ENCODE results near the gene FAM25G. TPM values are rescaled to one million over a fixed set of nuclear protein-coding genes. Genes with fewer than 3 reads are reported as not detected.
"Not testable (repeated sequence)": the region's sequence is repeated elsewhere in the genome, so short reads cannot be mapped to it uniquely, and the experiment has no call there.

The FAM25G gene
- total and polyA plus RNA-seq, 2 donors: not detected

DNA sequence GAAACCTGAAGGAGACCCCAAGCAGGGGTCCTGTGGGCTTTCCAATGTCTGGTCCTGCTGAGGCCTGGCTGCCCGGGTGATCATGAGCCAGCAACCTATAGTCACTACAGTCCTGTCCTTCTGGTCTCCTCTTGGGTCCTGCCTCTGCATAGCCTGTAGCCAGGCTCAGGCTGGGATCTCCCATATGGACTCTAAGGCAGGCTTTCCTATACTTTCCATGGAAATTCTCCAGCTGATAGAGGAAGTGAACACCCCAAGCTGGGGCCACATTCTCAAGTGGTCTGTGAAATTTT lies 34.0 kb downstream of the FAM25G start:
- H3K4me3 ChIP-seq (ENCODE audit: low read depth, low read length): no peak overlapping the region
- WGBS: 100% methylated on average over 1 of the region's 1 CpG
- H3K36me3 ChIP-seq (ENCODE audit: insufficient read depth): no peaks in the 10 kb centered on the region
- H3K4me1 ChIP-seq (ENCODE audit: insufficient read depth): no peaks in the 10 kb centered on the region
- H3K27ac ChIP-seq (ENCODE audit: low read depth): no peak overlapping the region
- no peak for DNase-seq (ENCODE audit: extremely low spot score)

DNA sequence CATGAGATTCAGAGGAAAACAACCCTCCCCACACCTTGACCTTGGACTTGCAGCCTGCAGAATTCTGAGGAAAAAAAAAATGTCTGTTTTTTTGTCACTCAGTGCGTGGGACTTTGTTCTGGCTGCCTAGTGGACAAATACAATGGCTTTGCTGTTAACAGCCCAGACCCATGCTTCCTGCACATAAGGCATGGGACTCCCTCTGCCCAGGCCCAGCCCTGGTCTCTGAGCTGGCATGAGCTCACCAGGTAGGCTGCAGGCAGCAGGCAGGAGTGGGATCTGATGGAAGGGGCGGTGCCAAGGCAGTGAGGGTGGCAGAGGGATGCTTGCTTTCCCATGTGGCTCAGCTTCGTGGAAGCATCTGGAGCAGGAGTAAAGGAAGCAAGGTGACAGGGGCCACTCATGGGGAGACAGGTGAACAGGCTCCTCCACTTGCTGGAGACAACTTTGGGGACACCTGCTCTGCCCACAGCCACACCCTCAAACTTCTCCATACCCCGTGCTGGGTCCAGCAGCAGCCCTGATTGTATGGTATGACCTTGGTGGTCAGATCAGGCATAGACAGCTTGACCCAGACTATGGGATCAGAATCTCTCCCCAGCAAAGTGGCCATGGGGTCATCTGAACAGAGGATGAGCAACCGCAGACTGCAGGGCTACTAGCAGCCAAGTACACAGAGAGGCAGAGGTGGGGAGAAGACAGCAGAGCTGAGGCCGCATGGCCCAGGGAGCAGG lies 34.5 kb downstream of the FAM25G start:
- no peaks in the 10 kb centered on the region for H3K4me1 ChIP-seq (ENCODE audit: insufficient read depth)
- no peak overlapping the region for H3K27ac ChIP-seq (ENCODE audit: low read depth)
- 88% methylated on average over 6 of the region's 6 CpGs for WGBS
- no peaks in the 10 kb centered on the region for H3K36me3 ChIP-seq (ENCODE audit: insufficient read depth)
- no peak overlapping the region for H3K4me3 ChIP-seq (ENCODE audit: low read depth, low read length)
- no peak for DNase-seq (ENCODE audit: extremely low spot score)

DNA sequence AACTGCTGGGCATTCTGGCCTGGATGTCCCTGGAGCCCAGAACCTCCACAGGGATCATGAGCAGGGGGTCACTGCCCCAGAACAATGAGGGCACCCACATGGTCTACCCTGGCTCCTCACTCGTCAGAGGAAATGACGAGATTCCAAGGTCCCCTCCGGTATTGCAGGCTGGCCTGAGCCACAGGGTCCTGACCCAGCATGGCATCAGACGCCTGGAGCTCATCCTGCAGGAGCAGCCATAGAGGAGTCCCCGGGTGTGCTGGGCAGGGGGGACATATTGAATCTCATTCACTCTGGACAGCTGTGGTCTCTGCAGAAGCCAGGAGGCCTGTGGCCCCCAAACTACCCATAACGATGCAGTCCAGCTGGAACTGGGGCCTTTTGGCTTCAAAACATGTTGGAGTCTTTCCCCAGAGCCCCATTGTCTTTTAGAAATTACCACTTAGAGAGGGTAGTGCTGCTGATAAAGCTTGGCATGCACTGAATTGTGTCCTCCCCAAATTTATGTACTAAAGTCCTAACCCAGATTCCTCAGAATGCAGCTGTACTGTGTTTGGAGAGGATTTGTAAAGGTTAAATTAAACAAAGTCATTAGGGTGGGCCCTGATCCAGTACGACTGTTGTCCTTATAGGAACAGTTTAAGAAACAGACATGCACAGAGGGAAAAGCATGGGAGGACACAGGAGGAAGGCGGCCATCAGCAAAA lies 35.3 kb downstream of the FAM25G start:
- H3K4me1 ChIP-seq (ENCODE audit: insufficient read depth): no peaks in the 10 kb centered on the region
- DNase-seq (ENCODE audit: extremely low spot score): no peak
- WGBS: 74% methylated on average over 8 of the region's 8 CpGs
- no peaks in the 10 kb centered on the region for H3K36me3 ChIP-seq (ENCODE audit: insufficient read depth)
- no peak overlapping the region for H3K4me3 ChIP-seq (ENCODE audit: low read depth, low read length)
- no peak overlapping the region for H3K27ac ChIP-seq (ENCODE audit: low read depth)

DNA sequence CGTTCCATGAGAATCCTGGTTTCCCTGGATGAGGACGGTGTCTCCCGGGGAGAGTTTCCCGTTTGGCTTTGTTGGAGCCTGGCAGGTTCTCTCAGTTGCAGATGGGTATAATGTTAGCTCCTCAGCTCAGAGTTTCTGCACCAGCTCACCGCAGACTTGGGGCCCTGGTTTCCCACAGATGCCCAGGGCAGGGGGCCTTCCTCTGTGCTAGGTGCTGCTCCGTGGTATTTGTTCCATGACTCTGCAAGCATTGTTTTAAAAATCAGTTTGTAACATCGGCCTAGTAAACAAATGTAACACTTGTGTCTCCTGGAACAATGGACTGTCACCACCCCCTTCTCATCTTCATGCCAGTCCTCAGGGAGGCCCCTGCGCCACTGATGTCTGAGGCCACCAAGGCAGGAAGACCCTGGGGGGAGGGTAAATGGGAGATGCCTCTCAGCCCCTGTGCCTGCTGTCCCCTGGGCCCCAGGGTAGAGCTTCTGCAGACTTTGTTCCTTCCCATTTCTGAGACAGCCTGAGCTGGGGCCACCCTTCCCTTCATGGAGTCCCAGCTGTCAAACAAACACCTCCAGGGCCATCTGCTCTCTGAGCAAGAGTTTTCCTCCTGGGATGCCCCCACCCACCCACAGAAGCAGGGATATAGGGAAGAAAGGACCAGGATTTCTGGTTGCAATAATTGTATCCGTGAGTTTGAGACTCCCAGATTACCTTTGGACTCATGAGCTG lies 36.0 kb downstream of the FAM25G start:
- DNase-seq (ENCODE audit: extremely low spot score); H3K27ac ChIP-seq (ENCODE audit: low read depth); H3K36me3 ChIP-seq (ENCODE audit: insufficient read depth); H3K4me1 ChIP-seq (ENCODE audit: insufficient read depth); H3K4me3 ChIP-seq (ENCODE audit: low read depth, low read length): not testable (repeated sequence)
- WGBS: 87% methylated on average over 9 of the region's 9 CpGs

DNA sequence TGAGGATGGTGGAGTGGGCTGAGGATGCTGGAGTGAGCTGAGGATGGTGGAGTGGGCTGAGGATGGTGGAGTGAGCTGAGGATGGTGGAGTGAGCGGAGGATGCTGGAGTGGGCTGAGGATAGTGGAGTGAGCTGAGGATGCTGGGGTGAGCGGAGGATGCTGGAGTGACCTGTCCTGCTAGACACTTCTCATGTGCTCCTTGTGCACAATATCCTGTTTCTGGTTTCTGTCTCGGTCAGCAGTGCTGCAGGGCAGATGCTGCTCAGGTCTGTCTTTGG lies 36.8 kb downstream of the FAM25G start:
- DNase-seq (ENCODE audit: extremely low spot score): no peak
- no peaks in the 10 kb centered on the region for H3K36me3 ChIP-seq (ENCODE audit: insufficient read depth)
- no peaks in the 10 kb centered on the region for H3K4me1 ChIP-seq (ENCODE audit: insufficient read depth)
- H3K27ac ChIP-seq (ENCODE audit: low read depth): no peak overlapping the region
- 88% methylated on average over 3 of the region's 3 CpGs for WGBS
- H3K4me3 ChIP-seq (ENCODE audit: low read depth, low read length): no peak overlapping the region

DNA sequence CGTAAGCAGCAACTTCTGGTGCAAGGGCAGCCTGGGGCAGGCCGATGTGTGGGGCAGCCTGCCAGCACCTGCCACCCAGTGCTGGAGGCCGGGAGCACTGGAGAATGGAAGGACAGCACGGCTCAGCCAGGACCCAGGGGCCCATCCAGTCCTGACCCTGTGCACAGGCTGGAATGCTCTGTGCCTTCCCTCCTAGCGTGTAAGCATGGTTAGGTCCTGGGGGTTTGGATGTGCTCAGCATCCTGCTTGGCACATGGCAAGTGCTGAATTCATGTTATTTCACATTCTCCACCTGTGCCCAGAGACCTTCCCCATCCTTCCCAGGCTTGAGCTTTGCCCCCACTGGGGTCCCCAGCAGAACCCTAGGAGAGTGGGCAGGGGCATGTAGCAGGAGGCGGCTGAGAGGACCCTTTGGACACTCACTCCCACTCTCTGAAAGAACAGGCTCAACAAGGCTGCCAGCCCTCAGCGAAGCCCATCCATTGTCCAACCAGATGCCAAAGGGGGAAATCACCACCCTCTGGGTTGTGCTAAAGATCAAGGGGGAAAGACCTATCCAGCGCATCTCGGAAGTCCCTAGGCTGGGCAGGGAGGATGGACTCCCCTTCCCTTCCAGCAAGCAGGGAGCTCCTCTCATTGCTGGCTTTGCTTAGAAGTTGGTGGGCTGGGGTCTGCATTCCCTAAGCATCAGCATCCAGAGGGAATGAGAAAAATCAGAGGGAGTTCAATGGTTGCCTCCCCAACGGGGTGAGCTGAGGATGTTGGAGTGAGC lies 37.3 kb downstream of the FAM25G start:
- H3K4me3 ChIP-seq (ENCODE audit: low read depth, low read length): no peak overlapping the region
- no peak for DNase-seq (ENCODE audit: extremely low spot score)
- no peaks in the 10 kb centered on the region for H3K36me3 ChIP-seq (ENCODE audit: insufficient read depth)
- WGBS: 83% methylated on average over 10 of the region's 10 CpGs
- no peak overlapping the region for H3K27ac ChIP-seq (ENCODE audit: low read depth)
- H3K4me1 ChIP-seq (ENCODE audit: insufficient read depth): no peaks in the 10 kb centered on the region

DNA sequence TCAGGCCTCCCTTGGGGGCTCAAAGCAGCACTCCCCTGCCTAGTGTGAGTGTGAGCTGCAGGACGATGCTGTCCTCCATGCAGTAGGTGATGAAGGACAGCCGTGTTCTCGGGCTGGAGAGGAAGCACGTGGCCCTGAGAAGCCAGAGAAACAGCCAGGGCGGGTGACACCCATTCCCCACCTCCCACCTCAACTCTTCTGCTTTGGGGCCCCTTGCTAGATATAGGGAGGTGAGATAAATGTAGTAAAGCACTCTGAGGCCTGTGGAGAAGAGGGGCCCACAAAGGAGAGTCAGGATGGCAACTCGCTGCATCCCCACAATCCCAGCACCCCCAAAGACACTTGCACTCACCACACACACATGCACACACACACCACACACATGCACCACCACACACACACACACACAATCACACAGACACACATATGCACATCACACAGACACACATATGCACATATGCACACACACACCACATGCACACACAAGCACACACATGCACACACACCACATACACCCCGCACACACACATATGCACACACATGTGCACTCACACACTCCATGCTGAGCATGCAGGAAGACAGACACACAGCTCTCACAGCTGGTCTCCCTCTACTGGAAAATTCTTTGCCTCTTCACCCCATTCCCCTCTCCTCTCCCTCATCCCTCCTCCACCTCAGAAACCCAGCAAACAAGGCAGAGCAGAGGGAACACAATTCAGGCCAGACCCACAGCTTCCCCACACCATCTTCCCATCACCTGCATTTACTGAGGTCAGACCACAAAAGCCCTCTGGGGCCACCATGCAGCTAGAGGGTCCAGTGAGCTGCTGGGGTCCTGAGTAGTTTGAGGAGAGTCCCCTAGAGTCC lies 38.1 kb downstream of the FAM25G start:
- no peak for DNase-seq (ENCODE audit: extremely low spot score)
- Histone ChIP-seq H3K4me1 (ENCODE audit: insufficient read depth) (no peaks in the 10 kb centered on the region), H3K4me3 (ENCODE audit: low read depth, low read length) (no peak overlapping the region), H3K36me3 (ENCODE audit: insufficient read depth) (no peaks in the 10 kb centered on the region), H3K27ac (ENCODE audit: low read depth) (no peak overlapping the region)
- WGBS: 72% methylated on average over 7 of the region's 7 CpGs

DNA sequence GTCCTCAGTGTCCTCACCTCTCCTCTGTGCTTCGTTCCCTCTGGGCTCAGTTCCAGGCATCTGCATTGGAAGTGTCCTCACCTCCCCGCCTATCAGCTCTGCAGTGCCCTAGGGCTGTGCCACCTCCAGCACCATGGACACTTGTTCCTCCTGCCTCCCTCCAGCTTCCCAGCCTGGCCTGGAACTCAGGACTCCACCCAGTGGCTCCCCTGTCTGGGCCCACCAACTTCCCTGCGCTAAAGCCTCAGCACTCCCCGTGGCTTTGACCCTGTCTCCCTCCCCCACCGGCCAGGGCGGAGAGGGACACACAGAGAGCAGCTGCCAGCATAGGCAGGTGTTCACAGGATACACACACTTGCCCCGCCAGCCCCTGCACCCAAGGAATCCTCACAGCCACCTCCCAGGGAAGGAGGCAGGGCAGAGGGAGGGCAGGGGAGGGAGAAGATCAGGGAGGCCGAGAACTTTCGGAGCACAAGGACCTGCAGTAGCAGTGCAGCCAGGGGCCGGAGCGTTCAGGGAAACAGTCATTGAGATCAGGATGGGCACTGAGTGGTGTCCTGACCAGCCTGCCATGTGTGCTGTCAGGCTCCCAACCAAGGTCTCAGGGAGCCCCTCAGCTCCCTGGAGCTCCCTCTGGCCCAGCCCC lies 38.9 kb downstream of the FAM25G start:
- Histone ChIP-seq H3K4me3 (ENCODE audit: low read depth, low read length) (no peak overlapping the region), H3K4me1 (ENCODE audit: insufficient read depth) (no peaks in the 10 kb centered on the region), H3K27ac (ENCODE audit: low read depth) (no peak overlapping the region), H3K36me3 (ENCODE audit: insufficient read depth) (no peaks in the 10 kb centered on the region)
- WGBS: 66% methylated on average over 11 of the region's 11 CpGs
- no peak for DNase-seq (ENCODE audit: extremely low spot score)

DNA sequence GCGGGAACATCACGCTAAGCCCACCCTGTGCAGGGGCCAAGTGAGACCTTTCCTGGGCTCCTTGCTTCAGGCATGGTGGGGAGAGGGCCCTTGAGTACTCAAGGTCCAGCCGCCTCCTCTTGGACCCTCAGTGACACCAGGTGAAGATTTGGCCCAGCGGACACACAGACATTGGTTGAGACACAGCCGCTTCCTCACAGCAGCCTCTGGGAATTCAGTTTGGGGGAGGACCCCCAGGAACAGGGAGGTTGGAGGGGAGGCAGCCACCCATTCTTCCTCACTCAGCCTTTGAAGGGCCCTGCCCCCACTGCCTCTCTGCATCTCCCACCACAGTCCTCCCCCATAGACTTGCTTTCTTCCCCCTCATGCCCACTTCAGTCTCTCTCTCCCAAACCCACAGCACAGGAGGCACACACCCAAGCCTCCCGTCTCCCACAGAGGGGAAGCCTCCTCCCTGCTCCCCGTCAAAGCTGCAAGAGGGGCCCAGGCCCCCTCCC lies 39.5 kb downstream of the FAM25G start:
- WGBS: 86% methylated on average over 7 of the region's 7 CpGs
- Histone ChIP-seq H3K4me1 (ENCODE audit: insufficient read depth) (no peaks in the 10 kb centered on the region), H3K4me3 (ENCODE audit: low read depth, low read length) (no peak overlapping the region), H3K36me3 (ENCODE audit: insufficient read depth) (no peaks in the 10 kb centered on the region), H3K27ac (ENCODE audit: low read depth) (no peak overlapping the region)
- no peak for DNase-seq (ENCODE audit: extremely low spot score)

DNA sequence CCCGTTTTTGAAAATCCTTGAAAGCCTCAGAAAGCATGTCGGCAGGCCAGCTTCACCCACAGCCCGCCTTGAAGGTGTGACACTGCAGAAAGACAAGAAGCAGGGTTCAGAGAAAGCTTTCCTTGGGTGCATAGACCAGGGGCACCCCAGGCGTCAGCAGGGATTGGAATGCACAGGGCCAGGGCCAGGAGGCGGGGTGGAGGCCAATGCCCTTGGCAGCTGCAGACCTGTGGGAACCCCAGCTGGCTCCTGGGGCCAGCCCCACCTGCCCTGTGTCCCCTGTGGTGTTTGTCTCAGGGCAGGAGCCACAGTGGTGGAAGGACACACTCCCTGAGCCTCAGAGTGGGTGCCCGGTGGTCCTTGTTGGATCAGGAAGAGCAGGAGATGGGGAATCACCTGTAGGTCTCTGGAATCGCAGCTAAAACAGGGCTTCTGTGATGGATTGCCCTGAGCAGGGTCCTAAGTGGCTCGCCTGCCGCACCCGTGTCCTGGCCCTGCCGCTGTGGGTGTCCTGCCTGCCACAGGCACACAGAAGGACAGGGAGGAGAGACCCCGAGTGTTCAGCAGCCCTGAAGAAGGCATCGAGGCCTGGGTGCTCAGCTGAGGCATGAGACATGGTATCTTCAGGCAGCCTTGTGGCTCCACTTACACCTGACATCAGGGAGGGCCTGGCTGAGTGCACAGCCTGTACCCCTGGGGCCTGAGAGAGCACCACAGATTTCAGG lies 40.1 kb downstream of the FAM25G start:
- Histone ChIP-seq H3K4me1 (ENCODE audit: insufficient read depth) (no peaks in the 10 kb centered on the region), H3K4me3 (ENCODE audit: low read depth, low read length) (no peak overlapping the region), H3K36me3 (ENCODE audit: insufficient read depth) (no peaks in the 10 kb centered on the region), H3K27ac (ENCODE audit: low read depth) (no peak overlapping the region)
- no peak for DNase-seq (ENCODE audit: extremely low spot score)
- WGBS: 93% methylated on average over 13 of the region's 13 CpGs

DNA sequence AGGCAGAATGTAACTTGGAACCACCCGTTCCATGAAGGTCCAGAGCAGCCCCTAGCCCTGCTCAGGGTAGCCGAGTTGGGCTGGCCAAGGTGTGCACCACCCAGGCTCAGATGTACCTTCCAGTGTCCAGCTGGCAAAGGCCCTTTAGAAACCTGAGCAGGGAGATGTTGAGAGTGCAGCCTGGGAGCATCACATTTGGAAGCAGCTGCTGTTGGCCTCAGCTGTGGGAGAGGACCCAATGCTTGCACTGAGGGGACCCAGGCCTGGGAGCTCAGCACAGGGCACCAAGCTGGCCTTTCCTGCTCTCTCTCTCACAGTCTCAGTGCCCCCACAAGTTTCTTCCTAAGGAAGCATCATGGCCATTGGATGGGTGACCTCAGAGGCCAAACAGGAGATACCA lies 41.1 kb downstream of the FAM25G start:
- no peak overlapping the region for H3K27ac ChIP-seq (ENCODE audit: low read depth)
- no peak overlapping the region for H3K4me3 ChIP-seq (ENCODE audit: low read depth, low read length)
- no peaks in the 10 kb centered on the region for H3K4me1 ChIP-seq (ENCODE audit: insufficient read depth)
- no peaks in the 10 kb centered on the region for H3K36me3 ChIP-seq (ENCODE audit: insufficient read depth)
- 92% methylated on average over 2 of the region's 2 CpGs for WGBS
- no peak for DNase-seq (ENCODE audit: extremely low spot score)

DNA sequence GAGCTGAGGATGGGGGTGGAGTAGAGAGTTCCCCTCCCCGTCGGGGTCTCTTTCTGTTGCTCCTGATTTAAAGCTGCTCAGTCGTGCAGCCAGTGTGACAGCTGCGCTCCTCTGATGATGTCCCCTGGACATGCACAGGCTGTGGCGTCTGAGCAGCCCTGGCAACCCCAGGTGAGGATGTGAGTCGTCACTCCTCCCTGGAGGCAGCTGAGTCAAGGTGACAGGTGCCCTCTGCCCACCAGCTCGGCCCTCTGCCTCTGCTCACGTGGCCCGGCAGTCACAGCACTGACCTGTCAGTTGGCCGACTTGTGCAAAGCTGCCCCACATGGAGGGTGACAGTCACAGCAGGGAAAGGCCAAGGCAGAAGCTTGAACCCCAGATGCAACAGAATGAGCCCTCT lies 41.5 kb downstream of the FAM25G start:
- 88% methylated on average over 10 of the region's 10 CpGs for WGBS
- Histone ChIP-seq H3K4me3 (ENCODE audit: low read depth, low read length) (no peak overlapping the region), H3K4me1 (ENCODE audit: insufficient read depth) (no peaks in the 10 kb centered on the region), H3K36me3 (ENCODE audit: insufficient read depth) (no peaks in the 10 kb centered on the region), H3K27ac (ENCODE audit: low read depth) (no peak overlapping the region)
- DNase-seq (ENCODE audit: extremely low spot score): no peak
